Measurements from ENCODE around the gene DLG2. TPM values are rescaled to one million over a fixed set of nuclear protein-coding genes. Genes with fewer than 3 reads are reported as not detected.

The DLG2 gene
- total and polyA plus RNA-seq, 2 of the 8 experiments (the other 6 are each of a cell fraction or from before 2014, with no cell fraction given), result 1.7 to 14.3 TPM

GRCh38 chr11:84193706-84194105 lies 1433.4 kb downstream of the DLG2 start:
- FAIRE-seq (no peak), DNase-seq (ENCODE audit: low read depth in 1 of 2, low spot score in 2 of 2) (no peak)
- WGBS, 2 experiments (ENCODE audit: extremely low coverage in 1 of 2, insufficient coverage in 1 of 2, insufficient read length in 1 of 2, insufficient replicate concordance in 2 of 2, low coverage in 1 of 2, low lambda C conversion rate in 2 of 2, missing lambda C conversion rate in 1 of 2), result 80% methylated on average over 2 of the region's 2 CpGs; no CpG with 5 or more reads in 1 of the 2 experiments
- no peak overlapping the region for H4K8ac ChIP-seq (ENCODE audit: extremely low read depth, insufficient read depth, low read length)
- H3K4ac ChIP-seq (replicated peaks; ENCODE audit: insufficient read length, low read depth, low read length), result no peak overlapping the region
- no peak overlapping the region for H2BK20ac ChIP-seq (ENCODE audit: low read length)
- no peak overlapping the region for H2BK12ac ChIP-seq (ENCODE audit: low read depth, low read length)
- no peak overlapping the region for H3K4me3 ChIP-seq (ENCODE audit: extremely low read depth in 1 of 4, insufficient read depth in 2 of 4, low read depth in 3 of 4, low read length in 4 of 4)
- no peak overlapping the region for H3K14ac ChIP-seq (ENCODE audit: insufficient read length)
- H3K9ac ChIP-seq (replicated peaks in 1 of 4; ENCODE audit: extremely low read depth in 1 of 4, low read depth in 3 of 4, low read length in 3 of 4), result no peak overlapping the region
- no peak overlapping the region for H2BK5ac ChIP-seq (ENCODE audit: low read depth, low read length)
- no peaks in the 10 kb centered on the region for H3K79me2 ChIP-seq (ENCODE audit: control insufficient read depth in 1 of 2, insufficient read depth in 2 of 2, low read length in 2 of 2)
- no peak overlapping the region for H2AFZ ChIP-seq (ENCODE audit: low read length)
- H4K20me1 ChIP-seq (replicated peaks in 1 of 2; ENCODE audit: control insufficient read depth in 1 of 2, insufficient read depth in 2 of 2, low read length in 2 of 2), result no peaks in the 10 kb centered on the region
- H3K23me2 ChIP-seq (ENCODE audit: low read depth, low read length), result no peaks in the 10 kb centered on the region
- no peak overlapping the region for H2BK120ac ChIP-seq (replicated peaks; ENCODE audit: low read depth, low read length)
- H4K91ac ChIP-seq (replicated peaks; ENCODE audit: insufficient read length, low read length), result no peak overlapping the region
- no peaks in the 10 kb centered on the region for H3K27me3 ChIP-seq (replicated peaks in 1 of 4; ENCODE audit: control insufficient read depth in 3 of 4, extremely low read depth in 1 of 4, insufficient read depth in 3 of 4, low read length in 3 of 4)
- no peak overlapping the region for H2AK5ac ChIP-seq (ENCODE audit: low read depth, low read length)
- peaks cover 7 to 17% of the 10 kb centered on the region in 2 experiments for H3K9me3 ChIP-seq (ENCODE audit: insufficient read depth in 2 of 2, low read depth in 1 of 2, low read length in 1 of 2)
- H3K18ac ChIP-seq (ENCODE audit: extremely low read depth, low read length), result no peak overlapping the region
- peaks cover 0 to 4% (median 0%) of the 10 kb centered on the region in 4 experiments; a peak in 1 of 8 replicates for H3K36me3 ChIP-seq (ENCODE audit: control insufficient read depth in 2 of 4, insufficient read depth in 4 of 4, low read length in 3 of 4)
- ChIA-PET POLR2A (ENCODE audit: partially characterized antibody) (no interaction called here), CTCF (ENCODE audit: partially characterized antibody) (no interaction called here)
- 0 out of 7 replicates have a peak, but pooled peaks cover 0 to 2% (median 0%) of the 10 kb centered on the region in 4 experiments for H3K4me1 ChIP-seq (replicated peaks in 1 of 4; ENCODE audit: control insufficient read depth in 3 of 4, insufficient read depth in 4 of 4, low read length in 3 of 4)
- H3K4me2 ChIP-seq (ENCODE audit: insufficient read depth in 1 of 2, low read depth in 2 of 2, low read length in 2 of 2), result no peak overlapping the region
- H3K79me1 ChIP-seq (ENCODE audit: low read depth, low read length), result no peaks in the 10 kb centered on the region
- H2BK15ac ChIP-seq (ENCODE audit: low read length), result no peak overlapping the region
- no peak overlapping the region for H3K27ac ChIP-seq (ENCODE audit: low read depth, low read length)
- H3K56ac ChIP-seq (replicated peaks; ENCODE audit: insufficient read length, low read depth, low read length), result no peak overlapping the region
- H3K23ac ChIP-seq (ENCODE audit: insufficient read length), result no peak overlapping the region
- no peak overlapping the region for H4K5ac ChIP-seq (ENCODE audit: insufficient read length, low read depth, low read length)
- TF ChIP-seq, protein P1, sequence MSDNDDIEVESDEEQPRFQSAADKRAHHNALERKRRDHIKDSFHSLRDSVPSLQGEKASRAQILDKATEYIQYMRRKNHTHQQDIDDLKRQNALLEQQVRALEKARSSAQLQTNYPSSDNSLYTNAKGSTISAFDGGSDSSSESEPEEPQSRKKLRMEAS (IDR thresholded peaks at IDR 0.05), result no peak
- no peak for TF ChIP-seq SP4 (IDR thresholded peaks at IDR 0.05; ENCODE audit: low read length)
- TF ChIP-seq CHD2 (IDR thresholded peaks at IDR 0.05; ENCODE audit: low read length), result no peak
- no peak for TF ChIP-seq HDAC6 (IDR thresholded peaks at IDR 0.05; ENCODE audit: low read depth, low read length)
- no peak for TF ChIP-seq KDM5A (IDR thresholded peaks at IDR 0.05; ENCODE audit: low read length)
- TF ChIP-seq RBBP5 (IDR thresholded peaks at IDR 0.05; ENCODE audit: borderline replicate concordance, low read depth, low read length), result no peak
- TF ChIP-seq KDM1A (IDR thresholded peaks at IDR 0.05; ENCODE audit: borderline replicate concordance, low read length), result no peak
- TF ChIP-seq SIRT6 (IDR thresholded peaks at IDR 0.05; ENCODE audit: low read length), result no peak
- no peak for TF ChIP-seq JUN (IDR thresholded peaks at IDR 0.05; ENCODE audit: low read depth, low read length)
- TF ChIP-seq ZNF274 (IDR thresholded peaks at IDR 0.05; ENCODE audit: borderline replicate concordance, extremely low read depth, low read length), result no peak
- no peak for TF ChIP-seq TBP (IDR thresholded peaks at IDR 0.05; ENCODE audit: low read depth, low read length)
- TF ChIP-seq EP300 (IDR thresholded peaks at IDR 0.05; ENCODE audit: borderline replicate concordance in 1 of 2, low read depth in 2 of 2, low read length in 2 of 2), result no peak
- no peak for TF ChIP-seq POLR2AphosphoS5 (IDR thresholded peaks at IDR 0.05; ENCODE audit: low read depth, low read length)
- no peak for TF ChIP-seq SP2 (IDR thresholded peaks at IDR 0.05; ENCODE audit: low read length)
- TF ChIP-seq POLR2A (IDR thresholded peaks at IDR 0.05; ENCODE audit: control extremely low read depth in 1 of 2, low read depth in 2 of 2, low read length in 2 of 2), result no peak
- TF ChIP-seq CTBP2 (IDR thresholded peaks at IDR 0.05; ENCODE audit: borderline replicate concordance, insufficient read depth, insufficient read length, low read length), result no peak
